ENCODE data around the gene KCP.

The KCP gene

GRCh38 chr7:128826916-128827247 lies 83.6 kb downstream of the KCP start:
- Histone ChIP-seq H3K4me1 (ENCODE audit: insufficient read depth, low read length, poor library complexity, severe bottlenecking) (peaks cover 9% of the 10 kb centered on the region), H3F3A (ENCODE audit: low read depth) (no peaks in the 10 kb centered on the region), H3K27me3 (ENCODE audit: insufficient read depth, low read length, poor library complexity, severe bottlenecking) (no peaks in the 10 kb centered on the region), H3K4me2 (ENCODE audit: low read depth, low read length, poor library complexity, severe bottlenecking) (no peak overlapping the region), H2AFZ (ENCODE audit: low read length) (no peak overlapping the region), H4K20me1 (ENCODE audit: insufficient read depth, low read length, poor library complexity, severe bottlenecking) (no peaks in the 10 kb centered on the region), H3K79me2 (ENCODE audit: insufficient read depth, low read length) (peaks cover 11% of the 10 kb centered on the region), H3K4me3 (ENCODE audit: low read length, poor library complexity, severe bottlenecking) (no peak overlapping the region), H3K9me3 (ENCODE audit: insufficient read depth, low read depth, low read length) (no peaks in the 10 kb centered on the region), H3K9ac (ENCODE audit: low read depth, low read length, poor library complexity, severe bottlenecking) (no peak overlapping the region), H3K36me3 (ENCODE audit: insufficient read depth, low read length) (no peaks in the 10 kb centered on the region), H3K9me2 (replicated peaks; ENCODE audit: low read depth, low read length) (no peaks in the 10 kb centered on the region)
- TF ChIP-seq EZH2phosphoT487 (IDR thresholded peaks at IDR 0.05; ENCODE audit: borderline replicate concordance), result no peak
- no peak for TF ChIP-seq CTCF (conservative IDR thresholded peaks at IDR 0.05; ENCODE audit: low read length)
